Panc1 (cell line): ENCODE data around the gene CCT5. TPM values are rescaled to one million over a fixed set of nuclear protein-coding genes. Genes with fewer than 3 reads are reported as not detected.

ENCODE experiments used
- ATAC-seq: fragments of 200-7000 bp; cut with Tn5 transposase; 2 replicates; pipeline ENCODE4 v1.9.1; 2020; ENCODE audit warnings: mild to moderate bottlenecking, moderate library complexity
- BruUV-seq: library from RNA; stranded (reverse); fragments of 400-500 nt; replicated peaks from 2 replicates; lab custom pipeline; 2021; lab: Mats Ljungman, UMichigan
- CTCF ChIA-PET: fragments of 300-600 bp; sonication (Branson Sonifier 250); formaldehyde crosslinking; loops from one replicate; lab custom pipeline; 2022; ENCODE audit warnings: antibody characterized with exemption; lab: Charles Lee
- POLR2A ChIA-PET: fragments of 300-600 bp; sonication (Branson Sonifier 250); formaldehyde crosslinking; loops from one replicate; lab custom pipeline; 2022; ENCODE audit warnings: antibody characterized with exemption; lab: Charles Lee
- DNase-seq: peaks from one replicate; pipeline ENCODE4 v3.0.0-alpha.2; 2010; ENCODE audit warnings: low read depth, low spot score
- H3K27ac ChIP-seq: 2 replicates; pipeline ENCODE4 v1.5.1; 2011; ENCODE audit warnings: mild to moderate bottlenecking, low read length, inconsistent platforms
- H3K27me3 ChIP-seq: fragments of 200-500 bp; sonication (Bioruptor generic); 2 replicates; pipeline ENCODE4 v1.6.0; 2014; ENCODE audit warnings: low read length, inconsistent platforms; ENCODE audit not compliant: control insufficient read depth, insufficient read depth
- H3K36me3 ChIP-seq: fragments of 200-500 bp; sonication (Bioruptor generic); 2 replicates; pipeline ENCODE4 v1.5.1; 2014; ENCODE audit warnings: inconsistent platforms, mild to moderate bottlenecking, low read length, moderate library complexity; ENCODE audit not compliant: control insufficient read depth, insufficient read depth
- H3K4me1 ChIP-seq: 2 replicates; pipeline ENCODE4 v1.5.1; 2011; ENCODE audit warnings: inconsistent platforms, mild to moderate bottlenecking, low read length, moderate library complexity; ENCODE audit not compliant: control insufficient read depth, insufficient read depth
- H3K4me3 ChIP-seq, 2 experiments: 2 replicates each; pipeline ENCODE4 v1.5.1; 2011 to 2012; ENCODE audit warnings: low read depth in 2 of 2, low read length in 2 of 2, mild to moderate bottlenecking in 2 of 2, inconsistent platforms in 1 of 2, moderate library complexity in 1 of 2
- H3K9me3 ChIP-seq: fragments of 200-500 bp; sonication (Bioruptor generic); 2 replicates; pipeline ENCODE4 v1.5.1; 2014; ENCODE audit warnings: low read depth, mild to moderate bottlenecking, inconsistent platforms, low read length, moderate library complexity; ENCODE audit not compliant: control insufficient read depth, insufficient read depth
- POLR2AphosphoS5 ChIP-seq: IDR thresholded peaks from 2 replicates; pipeline ENCODE4 v1.6.1; 2012; ENCODE audit warnings: mild to moderate bottlenecking, low read depth, low read length, moderate library complexity
- SIN3A ChIP-seq: IDR thresholded peaks from 2 replicates; pipeline ENCODE4 v1.6.1; 2012; ENCODE audit warnings: low read depth, mild to moderate bottlenecking, low read length, moderate library complexity, borderline replicate concordance; ENCODE audit not compliant: insufficient read depth
- TCF7L2 ChIP-seq: IDR thresholded peaks from 2 replicates; pipeline ENCODE4 v1.6.1; 2011; ENCODE audit warnings: mild to moderate bottlenecking, low read depth, low read length, inconsistent platforms
- in situ Hi-C: cut with HindIII; loops from 2 replicates; pipeline ENCODE4 v1.10.0; 2016; ENCODE audit warnings: low sequenced_read_pairs, low pct_unique_long_range_greater_than_20kb
- intact Hi-C: fragments of 100-400 bp; cut with micrococcal nuclease; formaldehyde crosslinking; loops from one replicate; pipeline ENCODE4 v1.10.0; 2022; ENCODE audit not compliant: unreplicated experiment
- total RNA-seq: library from RNA; stranded (reverse); gene quantifications from one replicate; pipeline ENCODE4 v1.2.1, GENCODE V29; 2021; ENCODE audit not compliant: unreplicated experiment
- TF ChIP-seq, protein P1 (sequence below): fragments of 450-650 bp; IDR thresholded peaks from 2 replicates; pipeline ENCODE4 v1.5.1; 2017; ENCODE audit warnings: mild to moderate bottlenecking
- TF ChIP-seq, protein P2 (sequence below), 2 experiments: IDR thresholded peaks; 2 replicates each; pipeline ENCODE4 v1.6.1; 2011 to 2012; ENCODE audit warnings: low read depth in 2 of 2, control low read depth in 1 of 2, low read length in 1 of 2, mild to moderate bottlenecking in 1 of 2, moderate library complexity in 1 of 2; ENCODE audit not compliant: insufficient read depth in 1 of 2

Gene CCT5
- total RNA-seq, 1 experiment from 2014 or later: 476 TPM

DNA sequence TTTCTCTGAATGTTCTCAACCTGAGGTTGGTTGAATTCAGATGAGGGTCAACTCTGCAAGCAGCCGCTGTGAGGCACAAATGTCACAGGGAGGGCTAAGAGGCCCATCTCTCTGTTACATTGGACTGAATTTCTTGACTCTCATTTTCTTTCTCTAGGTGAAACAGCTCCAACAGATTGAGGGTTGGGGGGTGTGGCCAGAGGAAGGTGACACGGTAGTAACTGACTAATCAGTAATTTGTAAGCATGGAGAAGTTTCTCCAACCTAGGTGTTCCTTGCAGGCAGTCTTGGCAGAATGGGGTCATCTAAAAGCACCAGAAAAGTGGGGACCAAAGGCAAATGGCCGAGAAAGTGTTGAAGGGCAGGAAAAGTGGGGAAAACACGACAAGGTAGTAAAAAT is 16.8 kb downstream of the CCT5 start:
- POLR2A ChIA-PET: no interaction called here
- intact Hi-C loops: no loop called here
- Histone ChIP-seq H3K9me3 (no peaks in the 10 kb centered on the region), H3K4me3 (no peak overlapping the region), H3K27ac (no peak overlapping the region), H3K27me3 (no peaks in the 10 kb centered on the region), H3K36me3 (peaks cover 34% of the 10 kb centered on the region), H3K4me1 (no peaks in the 10 kb centered on the region; the same call in 1 of the 2 replicates)
- ATAC-seq: no peak
- no TSS peak for BruUV-seq
- in situ Hi-C loops: no loop called here
- DNase-seq: no peak
- CTCF ChIA-PET: no interaction called here
- TF ChIP-seq TCF7L2 (no peak), SIN3A (no peak), POLR2AphosphoS5 (no peak)
- TF ChIP-seq, protein P1, sequence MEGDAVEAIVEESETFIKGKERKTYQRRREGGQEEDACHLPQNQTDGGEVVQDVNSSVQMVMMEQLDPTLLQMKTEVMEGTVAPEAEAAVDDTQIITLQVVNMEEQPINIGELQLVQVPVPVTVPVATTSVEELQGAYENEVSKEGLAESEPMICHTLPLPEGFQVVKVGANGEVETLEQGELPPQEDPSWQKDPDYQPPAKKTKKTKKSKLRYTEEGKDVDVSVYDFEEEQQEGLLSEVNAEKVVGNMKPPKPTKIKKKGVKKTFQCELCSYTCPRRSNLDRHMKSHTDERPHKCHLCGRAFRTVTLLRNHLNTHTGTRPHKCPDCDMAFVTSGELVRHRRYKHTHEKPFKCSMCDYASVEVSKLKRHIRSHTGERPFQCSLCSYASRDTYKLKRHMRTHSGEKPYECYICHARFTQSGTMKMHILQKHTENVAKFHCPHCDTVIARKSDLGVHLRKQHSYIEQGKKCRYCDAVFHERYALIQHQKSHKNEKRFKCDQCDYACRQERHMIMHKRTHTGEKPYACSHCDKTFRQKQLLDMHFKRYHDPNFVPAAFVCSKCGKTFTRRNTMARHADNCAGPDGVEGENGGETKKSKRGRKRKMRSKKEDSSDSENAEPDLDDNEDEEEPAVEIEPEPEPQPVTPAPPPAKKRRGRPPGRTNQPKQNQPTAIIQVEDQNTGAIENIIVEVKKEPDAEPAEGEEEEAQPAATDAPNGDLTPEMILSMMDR: no peak
- TF ChIP-seq, protein P2, sequence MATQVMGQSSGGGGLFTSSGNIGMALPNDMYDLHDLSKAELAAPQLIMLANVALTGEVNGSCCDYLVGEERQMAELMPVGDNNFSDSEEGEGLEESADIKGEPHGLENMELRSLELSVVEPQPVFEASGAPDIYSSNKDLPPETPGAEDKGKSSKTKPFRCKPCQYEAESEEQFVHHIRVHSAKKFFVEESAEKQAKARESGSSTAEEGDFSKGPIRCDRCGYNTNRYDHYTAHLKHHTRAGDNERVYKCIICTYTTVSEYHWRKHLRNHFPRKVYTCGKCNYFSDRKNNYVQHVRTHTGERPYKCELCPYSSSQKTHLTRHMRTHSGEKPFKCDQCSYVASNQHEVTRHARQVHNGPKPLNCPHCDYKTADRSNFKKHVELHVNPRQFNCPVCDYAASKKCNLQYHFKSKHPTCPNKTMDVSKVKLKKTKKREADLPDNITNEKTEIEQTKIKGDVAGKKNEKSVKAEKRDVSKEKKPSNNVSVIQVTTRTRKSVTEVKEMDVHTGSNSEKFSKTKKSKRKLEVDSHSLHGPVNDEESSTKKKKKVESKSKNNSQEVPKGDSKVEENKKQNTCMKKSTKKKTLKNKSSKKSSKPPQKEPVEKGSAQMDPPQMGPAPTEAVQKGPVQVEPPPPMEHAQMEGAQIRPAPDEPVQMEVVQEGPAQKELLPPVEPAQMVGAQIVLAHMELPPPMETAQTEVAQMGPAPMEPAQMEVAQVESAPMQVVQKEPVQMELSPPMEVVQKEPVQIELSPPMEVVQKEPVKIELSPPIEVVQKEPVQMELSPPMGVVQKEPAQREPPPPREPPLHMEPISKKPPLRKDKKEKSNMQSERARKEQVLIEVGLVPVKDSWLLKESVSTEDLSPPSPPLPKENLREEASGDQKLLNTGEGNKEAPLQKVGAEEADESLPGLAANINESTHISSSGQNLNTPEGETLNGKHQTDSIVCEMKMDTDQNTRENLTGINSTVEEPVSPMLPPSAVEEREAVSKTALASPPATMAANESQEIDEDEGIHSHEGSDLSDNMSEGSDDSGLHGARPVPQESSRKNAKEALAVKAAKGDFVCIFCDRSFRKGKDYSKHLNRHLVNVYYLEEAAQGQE (IDR thresholded peaks at IDR 0.05; ENCODE audit: insufficient read depth in 1 of 2, low read depth in 2 of 2, low read length in 1 of 2): no peak

DNA sequence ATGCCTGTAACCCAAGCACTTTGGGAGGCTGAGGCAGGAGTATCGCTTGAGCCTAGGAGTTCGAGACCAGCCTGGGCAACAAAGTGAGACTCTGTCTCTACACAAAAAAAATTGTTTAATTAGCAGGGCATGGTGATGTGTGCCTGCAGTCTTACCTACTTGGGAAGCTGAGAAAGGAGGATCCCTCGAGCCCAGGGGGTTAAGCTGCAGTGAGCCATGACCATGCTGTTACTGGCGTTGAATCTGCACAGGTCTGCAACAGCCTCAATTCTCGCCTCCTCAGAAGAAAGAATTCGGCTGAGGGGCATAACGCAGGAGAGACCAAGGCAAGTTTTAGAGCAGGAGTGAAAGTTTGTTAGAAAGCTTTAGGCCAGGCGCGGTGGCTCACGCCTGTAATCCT is 18.0 kb downstream of the CCT5 start:
- DNase-seq (no peak), ATAC-seq (no peak)
- H3K27ac ChIP-seq: no peak overlapping the region
- in situ Hi-C loops: no loop called here
- intact Hi-C loops: no loop called here
- no peaks in the 10 kb centered on the region for H3K9me3 ChIP-seq
- ChIA-PET CTCF (no interaction called here), POLR2A (no interaction called here)
- no TSS peak for BruUV-seq
- no peaks in the 10 kb centered on the region for H3K27me3 ChIP-seq
- no peak overlapping the region for H3K4me3 ChIP-seq
- no peaks in the 10 kb centered on the region; the same call in 1 of the 2 replicates for H3K4me1 ChIP-seq
- TF ChIP-seq, protein P1: no peak
- TF ChIP-seq TCF7L2 (no peak), SIN3A (no peak), POLR2AphosphoS5 (no peak)
- TF ChIP-seq, protein P2 (IDR thresholded peaks at IDR 0.05; ENCODE audit: insufficient read depth in 1 of 2, low read depth in 2 of 2, low read length in 1 of 2): no peak
- H3K36me3 ChIP-seq: peaks cover 23% of the 10 kb centered on the region
